Thoracic aorta (tissue), 2 donors: Measurements from ENCODE around the gene CDH22. TPM values are rescaled to one million over a fixed set of nuclear protein-coding genes. Genes with fewer than 3 reads are reported as not detected.

Source experiments
- ATAC-seq: fragments of 150-250 bp; one replicate; pipeline ENCODE4 v1.8.0; 2017; ENCODE audit warnings: low read depth; ENCODE audit not compliant: insufficient number of reproducible peaks, low FRiP score
- DNase-seq: peaks from one replicate; pipeline ENCODE4 v3.0.0-alpha.2; 2020; ENCODE audit warnings: low spot score
- H3K27ac ChIP-seq, 2 donors: fragments of 200-600 bp; sonication (generic); 1 replicate in 1 of 2; 2 replicates in 1 of 2; pipeline ENCODE4 v1.5.1; 2016; ENCODE audit warnings: mild to moderate bottlenecking in 2 of 2, moderate library complexity in 2 of 2
- H3K27me3 ChIP-seq: fragments of 200-600 bp; sonication (generic); replicated peaks from 2 replicates; pipeline ENCODE4 v1.6.0; 2016; ENCODE audit warnings: mild to moderate bottlenecking; ENCODE audit not compliant: insufficient read depth
- H3K36me3 ChIP-seq: fragments of 200-600 bp; sonication (generic); one replicate; pipeline ENCODE4 v1.5.1; 2016
- H3K4me1 ChIP-seq, 2 donors: fragments of 200-600 bp; sonication (generic); 1 replicate in 1 of 2; 2 replicates in 1 of 2; pipeline versions ENCODE4 v1.5.1 to v1.6.0; 2016; ENCODE audit warnings: low read depth in 2 of 2, mild to moderate bottlenecking in 1 of 2; ENCODE audit not compliant: control insufficient read depth in 1 of 2
- H3K4me3 ChIP-seq: fragments of 200-600 bp; sonication (generic); 2 replicates; pipeline ENCODE4 v1.5.1; 2016; ENCODE audit warnings: mild to moderate bottlenecking
- H3K9me3 ChIP-seq: fragments of 200-600 bp; sonication (generic); 2 replicates; pipeline ENCODE4 v1.5.1; 2016
- total RNA-seq, 2 donors: library from RNA; depleted of rRNA; stranded (reverse); fragments of >200 nt; gene quantifications; one replicate each; pipeline versions ENCODE4 v1.1.0 to v1.2.3, GENCODE V29; 2016
- TF ChIP-seq, protein P1 (sequence below): fragments of 200-600 bp; sonication (generic); IDR thresholded peaks from one replicate; pipeline ENCODE4 v1.5.1; 2019; ENCODE audit warnings: antibody characterized with exemption

Gene CDH22
- total RNA-seq, 2 donors from 2014 or later = not detected

DNA sequence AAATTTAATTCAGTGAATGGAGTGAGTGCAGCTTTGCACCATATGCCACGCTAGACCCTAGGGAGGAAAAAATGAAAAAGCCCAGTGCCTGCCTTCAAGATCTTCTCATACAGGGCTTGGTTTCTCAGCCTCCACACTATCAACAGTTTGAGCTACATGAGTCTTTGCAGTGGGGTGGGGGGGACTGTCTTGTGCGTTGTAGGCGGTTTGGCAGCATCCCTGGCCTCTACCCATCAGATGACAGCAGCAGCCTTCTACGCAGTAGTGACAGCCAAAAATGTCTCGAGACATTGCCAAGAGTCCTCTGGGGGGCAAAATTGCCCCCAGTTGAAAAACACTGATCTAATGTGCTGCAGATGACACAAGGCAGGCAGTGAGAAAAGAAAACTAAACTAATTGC is 6.2 kb downstream of the CDH22 start:
- Histone ChIP-seq H3K36me3 (no peaks in the 10 kb centered on the region), H3K4me3 (no peak overlapping the region), H3K9me3 (no peaks in the 10 kb centered on the region), H3K27ac (no peak overlapping the region), H3K4me1 (no peaks in the 10 kb centered on the region), H3K27me3 (no peaks in the 10 kb centered on the region)
- ATAC-seq (no peak), DNase-seq (no peak)
- TF ChIP-seq, protein P1, sequence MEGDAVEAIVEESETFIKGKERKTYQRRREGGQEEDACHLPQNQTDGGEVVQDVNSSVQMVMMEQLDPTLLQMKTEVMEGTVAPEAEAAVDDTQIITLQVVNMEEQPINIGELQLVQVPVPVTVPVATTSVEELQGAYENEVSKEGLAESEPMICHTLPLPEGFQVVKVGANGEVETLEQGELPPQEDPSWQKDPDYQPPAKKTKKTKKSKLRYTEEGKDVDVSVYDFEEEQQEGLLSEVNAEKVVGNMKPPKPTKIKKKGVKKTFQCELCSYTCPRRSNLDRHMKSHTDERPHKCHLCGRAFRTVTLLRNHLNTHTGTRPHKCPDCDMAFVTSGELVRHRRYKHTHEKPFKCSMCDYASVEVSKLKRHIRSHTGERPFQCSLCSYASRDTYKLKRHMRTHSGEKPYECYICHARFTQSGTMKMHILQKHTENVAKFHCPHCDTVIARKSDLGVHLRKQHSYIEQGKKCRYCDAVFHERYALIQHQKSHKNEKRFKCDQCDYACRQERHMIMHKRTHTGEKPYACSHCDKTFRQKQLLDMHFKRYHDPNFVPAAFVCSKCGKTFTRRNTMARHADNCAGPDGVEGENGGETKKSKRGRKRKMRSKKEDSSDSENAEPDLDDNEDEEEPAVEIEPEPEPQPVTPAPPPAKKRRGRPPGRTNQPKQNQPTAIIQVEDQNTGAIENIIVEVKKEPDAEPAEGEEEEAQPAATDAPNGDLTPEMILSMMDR = no peak

- no peak overlapping the region for H3K27ac ChIP-seq
- H3K36me3 ChIP-seq = no peaks in the 10 kb centered on the region
- no peaks in the 10 kb centered on the region for H3K27me3 ChIP-seq
- DNase-seq (no peak), ATAC-seq (no peak)
- H3K9me3 ChIP-seq = no peaks in the 10 kb centered on the region
- H3K4me3 ChIP-seq = no peak overlapping the region
- H3K4me1 ChIP-seq = no peaks in the 10 kb centered on the region
- TF ChIP-seq, protein P1 = no peak
Measured at GRCh38 chr20:46300281-46300680, 8.0 kb downstream of the CDH22 start.

- DNase-seq (no peak), ATAC-seq (no peak)
- H3K9me3 ChIP-seq = no peaks in the 10 kb centered on the region
- H3K36me3 ChIP-seq = no peaks in the 10 kb centered on the region
- no peaks in the 10 kb centered on the region for H3K27me3 ChIP-seq
- H3K4me3 ChIP-seq = no peak overlapping the region
- TF ChIP-seq, protein P1 = no peak
- no peak overlapping the region for H3K27ac ChIP-seq
- no peaks in the 10 kb centered on the region for H3K4me1 ChIP-seq
Measured at GRCh38 chr20:46299078-46299477, 9.2 kb downstream of the CDH22 start.

- Histone ChIP-seq H3K27ac (no peak overlapping the region), H3K27me3 (no peaks in the 10 kb centered on the region), H3K4me3 (no peak overlapping the region), H3K9me3 (no peaks in the 10 kb centered on the region), H3K4me1 (no peaks in the 10 kb centered on the region), H3K36me3 (no peaks in the 10 kb centered on the region)
- TF ChIP-seq, protein P1 = no peak
- DNase-seq (no peak), ATAC-seq (no peak)
Measured at GRCh38 chr20:46298374-46298773, 9.9 kb downstream of the CDH22 start.

DNA sequence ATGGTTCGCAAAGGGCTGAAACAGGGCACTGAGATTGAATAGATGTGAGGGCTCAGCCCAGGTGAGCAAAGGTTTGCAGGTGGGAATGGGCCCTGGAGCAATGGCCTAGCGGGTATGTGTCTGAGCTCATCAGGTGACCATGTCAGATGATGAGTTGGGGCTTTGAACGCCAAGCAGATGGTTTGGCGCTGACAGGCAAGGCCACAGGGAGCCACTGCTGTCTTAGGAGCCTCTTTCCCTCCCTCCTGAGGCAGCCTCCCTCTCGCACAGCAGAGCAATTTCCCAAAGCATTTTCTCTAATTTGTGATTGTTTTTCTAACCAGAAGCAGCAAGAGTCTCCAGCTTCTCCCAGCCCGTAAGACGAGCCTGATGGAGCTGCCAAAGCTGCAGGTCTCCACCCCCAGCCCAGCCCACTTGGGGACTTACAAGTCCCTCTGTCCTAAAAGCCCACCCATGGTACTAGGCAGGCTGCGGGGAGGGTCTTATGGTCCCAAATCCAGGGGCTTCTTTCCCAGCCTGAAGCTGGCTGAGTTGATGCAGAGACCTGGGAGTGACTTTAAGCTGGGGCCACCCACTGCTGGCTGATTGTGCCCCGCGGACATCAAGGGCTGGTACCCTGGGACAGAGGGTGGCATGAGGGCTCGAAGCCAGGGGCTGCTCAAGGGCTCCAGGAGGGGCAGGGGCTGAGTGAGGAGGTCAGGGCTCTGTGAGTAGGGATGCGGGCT is 11.6 kb downstream of the CDH22 start:
- ATAC-seq (no peak), DNase-seq (no peak)
- H3K27me3 ChIP-seq = peaks cover 7% of the 10 kb centered on the region
- no peaks in the 10 kb centered on the region for H3K36me3 ChIP-seq
- no peak overlapping the region for H3K4me3 ChIP-seq
- TF ChIP-seq, protein P1 = no peak
- H3K9me3 ChIP-seq = no peaks in the 10 kb centered on the region
- H3K27ac ChIP-seq = no peak overlapping the region
- no peaks in the 10 kb centered on the region for H3K4me1 ChIP-seq
